SJSA1 (cell line): ENCODE results near the gene CDH1. TPM values are rescaled to one million over a fixed set of nuclear protein-coding genes. Genes with fewer than 3 reads are reported as not detected.
"Not testable (repeated sequence)": the region's sequence is repeated elsewhere in the genome, so short reads cannot be mapped to it uniquely, and the experiment has no call there.

Experiments
- DNase-seq, 2 experiments: peaks; one replicate each; pipeline ENCODE4 v3.0.0-alpha.2; 2015 to 2020; ENCODE audit warnings: low spot score in 2 of 2, low read depth in 1 of 2
- H3K27ac ChIP-seq: fragments of 250-450 bp; sonication (Bioruptor Pico); 2 replicates; pipeline ENCODE4 v1.5.1; 2020; ENCODE audit warnings: mild to moderate bottlenecking, moderate library complexity
- H3K27me3 ChIP-seq: fragments of 250-450 bp; sonication (Bioruptor Pico); replicated peaks from 2 replicates; pipeline ENCODE4 v1.5.1; 2020; ENCODE audit warnings: mild to moderate bottlenecking, moderate library complexity
- H3K36me3 ChIP-seq: fragments of 250-450 bp; sonication (Bioruptor Pico); 2 replicates; pipeline ENCODE4 v1.5.1; 2020; ENCODE audit warnings: mild to moderate bottlenecking
- H3K4me1 ChIP-seq: fragments of 250-450 bp; sonication (Bioruptor Pico); replicated peaks from 2 replicates; pipeline ENCODE4 v1.6.1; 2021; ENCODE audit warnings: mild to moderate bottlenecking
- H3K4me3 ChIP-seq: fragments of 250-450 bp; sonication (Bioruptor Pico); 2 replicates; pipeline ENCODE4 v1.5.1; 2020; ENCODE audit warnings: mild to moderate bottlenecking
- H3K9me3 ChIP-seq: fragments of 250-450 bp; sonication (Bioruptor Pico); replicated peaks from 2 replicates; pipeline ENCODE4 v1.5.1; 2020; ENCODE audit warnings: mild to moderate bottlenecking
- total RNA-seq: library from RNA; depleted of rRNA; stranded (reverse); fragments of >200 nt; shearing (Covaris generic); gene quantifications from 2 replicates; pipeline ENCODE4 v1.2.3, GENCODE V29; 2014

The CDH1 gene
- total RNA-seq, 1 experiment from 2014 or later, result 0.03 TPM

- Histone ChIP-seq H3K27me3 (no peaks in the 10 kb centered on the region), H3K27ac (no peak overlapping the region), H3K9me3 (no peaks in the 10 kb centered on the region), H3K36me3 (no peaks in the 10 kb centered on the region), H3K4me1 (no peaks in the 10 kb centered on the region), H3K4me3 (no peak overlapping the region)
- no peak for DNase-seq
These were observed 42.8 kb downstream of the CDH1 start for GRCh38 chr16:68779891-68780290.

DNA sequence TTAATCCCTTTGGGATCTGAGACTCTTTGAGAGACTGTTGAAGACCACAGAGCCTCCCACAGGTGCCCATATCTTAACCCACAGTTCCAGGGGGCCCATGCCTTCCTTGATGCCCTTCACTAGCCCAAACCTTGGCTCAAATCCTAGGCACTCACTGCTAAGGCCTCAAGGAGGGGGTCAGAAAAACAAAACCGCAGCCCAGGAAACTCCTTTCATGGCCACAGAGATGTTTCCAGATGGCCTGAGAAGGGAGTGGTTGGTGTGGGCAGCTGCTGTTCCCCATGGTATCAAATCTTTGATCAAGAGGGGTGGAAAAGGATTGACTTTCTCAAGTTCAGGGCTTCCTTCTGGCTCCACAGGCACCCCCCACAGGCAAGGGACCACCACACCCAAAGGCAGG is 44.7 kb downstream of the CDH1 start:
- Histone ChIP-seq H3K27me3 (no peaks in the 10 kb centered on the region), H3K9me3 (no peaks in the 10 kb centered on the region), H3K36me3 (no peaks in the 10 kb centered on the region), H3K4me1 (no peaks in the 10 kb centered on the region), H3K27ac (no peak overlapping the region), H3K4me3 (no peak overlapping the region)
- DNase-seq, result no peak

GRCh38 chr16:68782198-68783174 is 45.4 kb downstream of the CDH1 start:
- Histone ChIP-seq H3K4me3 (no peak overlapping the region), H3K4me1 (no peaks in the 10 kb centered on the region), H3K27me3 (no peaks in the 10 kb centered on the region), H3K36me3 (no peaks in the 10 kb centered on the region), H3K27ac (no peak overlapping the region), H3K9me3 (no peaks in the 10 kb centered on the region)
- no peak for DNase-seq

- H3K27ac ChIP-seq, result no peak overlapping the region
- no peak for DNase-seq
- no peak overlapping the region for H3K4me3 ChIP-seq
- H3K4me1 ChIP-seq, result no peaks in the 10 kb centered on the region
- H3K36me3 ChIP-seq, result no peaks in the 10 kb centered on the region
- H3K27me3 ChIP-seq, result no peaks in the 10 kb centered on the region
- H3K9me3 ChIP-seq, result no peaks in the 10 kb centered on the region
These were observed 47.1 kb downstream of the CDH1 start for GRCh38 chr16:68784226-68784625.

- no peak overlapping the region for H3K27ac ChIP-seq
- no peaks in the 10 kb centered on the region for H3K27me3 ChIP-seq
- peaks cover 4% of the 10 kb centered on the region for H3K4me1 ChIP-seq
- H3K4me3 ChIP-seq, result no peak overlapping the region
- H3K36me3 ChIP-seq, result no peaks in the 10 kb centered on the region
- H3K9me3 ChIP-seq, result no peaks in the 10 kb centered on the region
- no peak for DNase-seq
These were observed 47.6 kb downstream of the CDH1 start for GRCh38 chr16:68784721-68785120.

DNA sequence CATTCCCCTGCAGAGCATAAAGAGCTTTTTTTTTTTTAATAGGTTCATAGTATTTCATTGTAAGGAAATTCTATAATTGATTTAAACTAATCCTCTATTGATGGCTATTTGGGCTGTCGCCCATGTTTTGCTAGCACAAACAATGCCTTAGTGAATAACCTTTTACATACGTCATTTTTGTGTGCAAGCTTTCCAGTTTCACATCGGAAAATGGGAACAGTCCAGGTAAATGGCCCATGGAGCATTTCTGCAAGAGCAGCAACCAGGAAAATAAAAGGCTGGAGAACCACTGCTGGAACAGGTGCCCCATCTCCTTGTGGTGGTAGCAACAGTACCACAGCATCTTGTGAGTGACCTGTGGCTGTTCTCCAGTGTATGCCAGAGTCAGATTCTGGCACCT is 48.6 kb downstream of the CDH1 start:
- Histone ChIP-seq H3K27ac (no peak overlapping the region), H3K4me1 (peaks cover 14% of the 10 kb centered on the region), H3K36me3 (no peaks in the 10 kb centered on the region), H3K27me3 (no peaks in the 10 kb centered on the region), H3K9me3 (no peaks in the 10 kb centered on the region), H3K4me3 (no peak overlapping the region)
- DNase-seq, result no peak

DNA sequence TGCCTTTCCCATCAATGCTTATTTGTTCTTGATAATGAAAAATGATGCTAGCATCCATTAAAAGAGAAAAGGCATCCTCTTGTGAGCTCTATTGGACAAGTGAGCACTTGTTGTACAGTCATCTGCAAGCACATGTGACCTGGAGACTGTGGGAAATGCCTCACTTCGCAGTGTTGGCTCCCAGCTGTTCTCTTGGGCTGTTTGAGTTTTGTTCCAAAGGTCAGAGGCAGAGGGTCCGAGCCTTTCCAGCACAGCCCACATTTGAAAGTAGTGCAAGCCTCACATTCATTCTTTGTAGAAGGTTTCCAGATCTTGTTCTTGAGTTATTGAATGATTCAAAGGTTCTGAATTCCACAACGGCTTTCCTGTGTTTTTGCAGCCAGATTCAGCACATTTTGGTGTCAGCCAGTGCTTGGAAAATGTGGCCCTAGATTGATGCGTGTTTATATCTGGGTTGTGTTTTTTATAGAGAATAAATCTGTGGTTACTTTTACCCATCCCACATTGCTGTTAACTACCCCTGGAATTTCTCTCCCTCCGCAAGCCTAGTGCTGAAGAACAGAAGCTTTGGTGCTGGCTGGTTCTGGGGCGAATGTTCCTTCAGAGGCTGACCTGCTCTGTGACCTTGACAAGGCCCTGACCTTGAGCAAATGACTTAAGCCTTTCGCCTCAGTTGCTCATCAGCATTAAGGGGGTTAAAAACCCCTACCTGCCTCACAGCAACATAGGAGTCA is 49.8 kb downstream of the CDH1 start:
- Histone ChIP-seq H3K27ac (no peak overlapping the region), H3K36me3 (no peaks in the 10 kb centered on the region), H3K4me1 (peaks cover 16% of the 10 kb centered on the region), H3K27me3 (no peaks in the 10 kb centered on the region), H3K4me3 (no peak overlapping the region), H3K9me3 (no peaks in the 10 kb centered on the region)
- no peak for DNase-seq

DNA sequence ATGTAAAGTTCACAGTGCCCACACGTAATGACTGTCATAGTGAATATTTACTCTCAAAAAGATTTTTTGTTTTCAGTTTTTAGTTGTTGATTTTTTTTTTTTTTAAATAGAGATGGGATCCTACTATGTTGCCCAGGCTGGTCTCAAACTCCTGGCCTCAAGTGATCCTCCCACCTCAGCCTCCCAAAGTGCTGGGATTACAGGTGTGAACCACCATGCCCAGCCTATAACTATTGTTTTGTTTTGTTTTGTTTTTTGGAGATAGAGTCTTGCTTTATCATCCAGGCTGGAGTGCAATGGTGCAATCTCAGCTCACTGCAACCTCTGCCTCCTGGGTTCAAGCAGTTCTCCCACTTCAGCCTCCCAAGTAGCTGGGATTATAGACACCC is 50.3 kb downstream of the CDH1 start:
- not testable (repeated sequence) for H3K4me3 ChIP-seq, H3K36me3 ChIP-seq, H3K27ac ChIP-seq, H3K27me3 ChIP-seq, DNase-seq, H3K9me3 ChIP-seq
- H3K4me1 ChIP-seq, result peaks cover 16% of the 10 kb centered on the region

DNA sequence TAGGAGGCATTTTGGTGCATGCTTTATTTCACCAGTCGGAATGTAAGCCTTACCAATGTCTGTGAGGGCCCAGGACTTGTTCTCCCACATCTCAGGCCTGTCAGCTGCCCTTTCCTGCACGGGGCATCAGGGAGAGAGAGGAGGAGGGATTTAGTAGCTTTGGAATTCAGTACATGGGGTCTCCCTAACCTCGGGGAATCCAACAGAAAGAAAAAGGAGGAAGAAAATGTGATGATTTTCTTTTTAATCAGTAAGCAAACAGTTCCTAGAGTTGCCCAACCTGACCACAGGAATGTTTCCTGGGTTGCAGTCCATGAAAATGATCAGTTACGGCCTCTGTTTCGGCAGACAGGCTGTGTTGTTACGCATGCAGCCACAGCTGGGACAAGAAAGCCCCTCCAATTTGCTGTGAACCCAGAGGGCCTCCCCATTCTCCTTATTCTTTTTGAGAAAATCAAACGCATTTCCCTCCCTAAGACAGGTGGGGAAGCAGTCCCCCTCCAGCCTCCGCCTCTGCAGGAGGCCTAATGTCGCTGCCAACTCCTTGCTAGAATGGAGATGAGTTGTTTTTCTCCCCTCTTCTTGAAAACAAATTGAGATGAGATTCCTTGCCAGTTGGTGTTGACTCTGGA is 53.2 kb downstream of the CDH1 start:
- Histone ChIP-seq H3K9me3 (no peaks in the 10 kb centered on the region), H3K27me3 (no peaks in the 10 kb centered on the region), H3K36me3 (no peaks in the 10 kb centered on the region), H3K4me1 (peaks cover 16% of the 10 kb centered on the region), H3K27ac (peak overlapping the region; percentile 29), H3K4me3 (no peak overlapping the region)
- DNase-seq, result peak; percentile 54 to 69

GRCh38 chr16:68790944-68791343 is 53.9 kb downstream of the CDH1 start:
- Histone ChIP-seq H3K4me3 (no peak overlapping the region), H3K36me3 (no peaks in the 10 kb centered on the region), H3K27ac (no peak overlapping the region), H3K4me1 (peaks cover 16% of the 10 kb centered on the region), H3K27me3 (no peaks in the 10 kb centered on the region), H3K9me3 (no peaks in the 10 kb centered on the region)
- DNase-seq, result no peak

DNA sequence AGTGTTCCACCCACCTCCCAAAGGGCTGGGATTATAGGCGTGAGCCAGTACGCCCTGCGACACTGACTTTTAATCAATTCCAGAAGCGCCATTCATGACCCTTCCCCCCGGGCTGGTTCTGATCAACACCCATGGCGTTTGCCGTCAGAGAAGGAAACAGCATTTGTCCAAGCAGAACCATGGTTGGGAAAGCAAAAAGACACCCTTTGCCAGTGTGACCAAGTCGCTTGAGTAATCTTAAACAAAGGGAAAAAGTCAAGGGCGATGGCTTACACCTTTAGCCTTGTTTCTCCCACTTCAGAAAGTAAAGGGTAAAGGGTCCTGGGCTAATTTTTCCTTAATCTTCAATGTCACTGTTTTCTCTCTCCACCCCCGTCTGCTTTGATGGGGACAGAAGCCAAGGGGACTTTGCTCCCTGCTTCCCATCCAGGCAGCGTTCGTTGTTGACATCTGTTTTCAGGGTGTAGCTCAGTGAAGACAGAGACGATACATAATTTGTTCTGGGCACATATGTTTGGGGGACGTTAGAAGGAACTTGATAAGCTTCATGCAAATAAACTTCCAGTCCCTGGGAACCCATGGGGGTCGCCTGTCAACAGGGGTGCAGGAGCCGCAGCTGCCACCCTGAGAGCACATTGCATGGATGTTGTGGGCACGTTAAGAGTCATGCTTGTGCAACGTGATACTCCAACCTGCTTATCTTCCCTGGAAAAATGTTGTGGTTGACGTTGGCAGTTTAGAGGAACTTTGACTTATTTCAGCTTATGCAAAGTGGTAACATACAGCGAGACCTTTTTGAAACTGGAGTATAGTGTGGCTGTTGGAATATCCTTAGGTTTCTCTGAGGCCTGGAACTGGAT is 55.6 kb downstream of the CDH1 start:
- Histone ChIP-seq H3K9me3 (no peaks in the 10 kb centered on the region), H3K27me3 (no peaks in the 10 kb centered on the region), H3K4me3 (no peak overlapping the region), H3K4me1 (peaks cover 16% of the 10 kb centered on the region), H3K36me3 (no peaks in the 10 kb centered on the region), H3K27ac (no peak overlapping the region)
- no peak for DNase-seq

GRCh38 chr16:68793401-68793857 is 56.3 kb downstream of the CDH1 start:
- H3K4me3 ChIP-seq, result no peak overlapping the region
- H3K9me3 ChIP-seq, result no peaks in the 10 kb centered on the region
- no peaks in the 10 kb centered on the region for H3K36me3 ChIP-seq
- no peak overlapping the region for H3K27ac ChIP-seq
- peaks cover 16% of the 10 kb centered on the region for H3K4me1 ChIP-seq
- no peaks in the 10 kb centered on the region for H3K27me3 ChIP-seq
- DNase-seq, result no peak

DNA sequence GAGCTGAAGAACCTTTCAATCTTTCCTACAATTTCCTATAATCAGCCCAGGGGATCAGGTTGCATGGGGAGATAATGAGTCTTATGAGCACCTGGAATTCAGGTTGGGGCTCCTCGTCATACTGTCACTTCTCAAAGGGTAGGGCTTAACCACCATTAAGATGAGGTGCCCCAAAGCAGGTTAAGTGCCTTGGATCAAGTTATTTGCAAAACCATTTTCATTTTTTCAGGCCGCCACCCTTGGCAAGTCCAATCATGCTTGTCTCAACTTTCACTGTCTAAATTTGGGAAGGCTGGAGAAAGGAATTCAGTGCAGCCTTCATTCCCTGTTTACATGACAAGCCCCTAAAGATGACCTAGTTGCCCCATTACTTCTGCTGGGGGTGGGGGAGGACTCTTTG is 61.3 kb downstream of the CDH1 start:
- no peaks in the 10 kb centered on the region for H3K27me3 ChIP-seq
- H3K4me1 ChIP-seq, result no peaks in the 10 kb centered on the region
- DNase-seq, result no peak

More for the DNA sequence above, 61.3 kb downstream of the CDH1 start:
- H3K9me3 ChIP-seq, result no peaks in the 10 kb centered on the region
- no peak overlapping the region for H3K27ac ChIP-seq
- H3K4me3 ChIP-seq, result no peak overlapping the region
- no peaks in the 10 kb centered on the region for H3K36me3 ChIP-seq
